H1 (cell line): ENCODE results near the gene ENTPD6. TPM values are rescaled to one million over a fixed set of nuclear protein-coding genes. Genes with fewer than 3 reads are reported as not detected.

Experiments used
- CTCF ChIA-PET: fragments of 300-600 bp; sonication (Branson Sonifier 250); formaldehyde crosslinking; loops from one replicate; lab custom pipeline; 2021; ENCODE audit not compliant: partially characterized antibody; lab: Charles Lee
- POLR2A ChIA-PET: fragments of 300-600 bp; sonication (Branson Sonifier 250); formaldehyde crosslinking; loops from one replicate; lab custom pipeline; 2021; ENCODE audit warnings: inconsistent platforms; ENCODE audit not compliant: partially characterized antibody; lab: Charles Lee
- DNase-seq, 2 experiments: peaks; one replicate each; pipeline versions ENCODE4 v3.0.0 to v3.0.0-alpha.2; 2010 to 2022; ENCODE audit warnings: low spot score in 2 of 2, low read depth in 1 of 2, mixed read lengths in 1 of 2
- FAIRE-seq: peaks from 2 replicates; lab custom pipeline; 2011; peaks lifted over from hg19 to GRCh38; lab: Jason Lieb, UNC
- H2AFZ ChIP-seq: 2 replicates; pipeline ENCODE4 v1.8.1; 2012; ENCODE audit warnings: low read length, inconsistent platforms
- H2AK5ac ChIP-seq: 2 replicates; pipeline ENCODE4 v1.6.1; 2013; ENCODE audit warnings: low read depth, low read length
- H2BK120ac ChIP-seq: replicated peaks from 2 replicates; pipeline ENCODE3; 2013; ENCODE audit warnings: low read depth, low read length, inconsistent platforms
- H2BK12ac ChIP-seq: 2 replicates; pipeline ENCODE4 v1.6.1; 2013; ENCODE audit warnings: low read depth, low read length
- H2BK15ac ChIP-seq: 2 replicates; pipeline ENCODE4 v1.6.1; 2013; ENCODE audit warnings: low read length
- H2BK20ac ChIP-seq: 2 replicates; pipeline ENCODE4 v1.6.1; 2013; ENCODE audit warnings: low read length
- H2BK5ac ChIP-seq: 2 replicates; pipeline ENCODE4 v1.6.1; 2013; ENCODE audit warnings: low read depth, low read length
- H3K14ac ChIP-seq: 2 replicates; pipeline ENCODE4 v1.6.1; 2013; ENCODE audit warnings: inconsistent platforms; ENCODE audit not compliant: insufficient read length
- H3K18ac ChIP-seq: 2 replicates; pipeline ENCODE4 v1.6.1; 2013; ENCODE audit warnings: low read length; ENCODE audit errors: extremely low read depth
- H3K23ac ChIP-seq: 2 replicates; pipeline ENCODE4 v1.6.1; 2013; ENCODE audit warnings: inconsistent platforms; ENCODE audit not compliant: insufficient read length
- H3K23me2 ChIP-seq: 2 replicates; pipeline ENCODE4 v1.6.1; 2013; ENCODE audit warnings: low read depth, low read length
- H3K27ac ChIP-seq: 2 replicates; pipeline ENCODE4 v1.6.1; 2011; ENCODE audit warnings: low read depth, low read length, inconsistent platforms
- H3K27me3 ChIP-seq, 4 experiments: replicated peaks in 1 of 4; 1 replicate in 1 of 4; 2 replicates in 3 of 4; pipeline versions ENCODE4 v1.6.1 to v1.8.1; 2011 to 2013; ENCODE audit warnings: low read length in 3 of 4, mild to moderate bottlenecking in 3 of 4, inconsistent platforms in 2 of 4, mixed read lengths in 2 of 4, moderate library complexity in 1 of 4; ENCODE audit not compliant: control insufficient read depth in 3 of 4, insufficient read depth in 3 of 4; ENCODE audit errors: extremely low read depth in 1 of 4
- H3K36me3 ChIP-seq, 4 experiments: 2 replicates each; pipeline versions ENCODE4 v1.6.1 to v1.8.1; 2011 to 2013; ENCODE audit warnings: mild to moderate bottlenecking in 4 of 4, low read length in 3 of 4, moderate library complexity in 2 of 4, control low read depth in 1 of 4, inconsistent platforms in 1 of 4; ENCODE audit not compliant: insufficient read depth in 4 of 4, control insufficient read depth in 2 of 4
- H3K4ac ChIP-seq: replicated peaks from 2 replicates; pipeline ENCODE3; 2013; ENCODE audit warnings: low read length, low read depth, mixed read lengths, inconsistent platforms; ENCODE audit not compliant: insufficient read length
- H3K4me1 ChIP-seq, 4 experiments: replicated peaks in 1 of 4; 1 replicate in 1 of 4; 2 replicates in 3 of 4; pipeline versions ENCODE4 v1.6.1 to v1.8.1; 2011 to 2013; ENCODE audit warnings: low read length in 3 of 4, inconsistent platforms in 2 of 4, mixed read lengths in 1 of 4; ENCODE audit not compliant: insufficient read depth in 4 of 4, control insufficient read depth in 3 of 4
- H3K4me2 ChIP-seq, 2 experiments: 2 replicates each; pipeline versions ENCODE4 v1.6.1 to v1.8.1; 2011 to 2013; ENCODE audit warnings: low read depth in 2 of 2, low read length in 2 of 2, control low read depth in 1 of 2, inconsistent platforms in 1 of 2, mild to moderate bottlenecking in 1 of 2; ENCODE audit not compliant: insufficient read depth in 1 of 2
- H3K4me3 ChIP-seq, 4 experiments: fragments of 200-600, 300-600 bp in 1 of 4; sonication (generic), shearing (Covaris generic), sonication (Bioruptor Twin) in 1 of 4; 2 replicates each; pipeline versions ENCODE4 v1.5.1 to v1.8.1; 2011 to 2016; ENCODE audit warnings: low read length in 4 of 4, low read depth in 3 of 4, control low read depth in 2 of 4, inconsistent platforms in 2 of 4, mild to moderate bottlenecking in 2 of 4, mixed read lengths in 1 of 4, moderate library complexity in 1 of 4; ENCODE audit not compliant: insufficient read depth in 2 of 4; ENCODE audit errors: extremely low read depth in 1 of 4
- H3K56ac ChIP-seq: replicated peaks from 2 replicates; pipeline ENCODE3; 2013; ENCODE audit warnings: low read depth, mild to moderate bottlenecking, mixed read lengths, low read length, inconsistent platforms; ENCODE audit not compliant: insufficient read length
- H3K79me1 ChIP-seq: 2 replicates; pipeline ENCODE4 v1.6.1; 2013; ENCODE audit warnings: low read depth, low read length, control low read depth
- H3K79me2 ChIP-seq, 2 experiments: 2 replicates each; pipeline versions ENCODE4 v1.6.1 to v1.8.1; 2012 to 2013; ENCODE audit warnings: low read length in 2 of 2, mild to moderate bottlenecking in 2 of 2, inconsistent platforms in 1 of 2; ENCODE audit not compliant: insufficient read depth in 2 of 2, control insufficient read depth in 1 of 2
- H3K9ac ChIP-seq, 4 experiments: replicated peaks in 1 of 4; 1 replicate in 1 of 4; 2 replicates in 3 of 4; pipeline versions ENCODE4 v1.6.1 to v1.8.1; 2011 to 2013; ENCODE audit warnings: low read depth in 3 of 4, low read length in 3 of 4, control low read depth in 2 of 4, mild to moderate bottlenecking in 2 of 4, moderate library complexity in 2 of 4, inconsistent platforms in 1 of 4; ENCODE audit errors: extremely low read depth in 1 of 4
- H3K9me3 ChIP-seq, 2 experiments: 2 replicates each; pipeline versions ENCODE4 v1.6.1 to v1.8.1; 2012 to 2013; ENCODE audit warnings: mild to moderate bottlenecking in 2 of 2, moderate library complexity in 2 of 2, control low read depth in 1 of 2, inconsistent platforms in 1 of 2, low read depth in 1 of 2, low read length in 1 of 2, mixed read lengths in 1 of 2; ENCODE audit not compliant: insufficient read depth in 2 of 2
- H4K20me1 ChIP-seq, 2 experiments: replicated peaks in 1 of 2; 2 replicates each; pipeline versions ENCODE3 to v1.8.1; 2011 to 2013; ENCODE audit warnings: inconsistent platforms in 2 of 2, low read length in 2 of 2, mild to moderate bottlenecking in 1 of 2; ENCODE audit not compliant: insufficient read depth in 2 of 2, control insufficient read depth in 1 of 2
- H4K5ac ChIP-seq: 2 replicates; pipeline ENCODE4 v1.6.1; 2013; ENCODE audit warnings: low read length, low read depth, mixed read lengths, inconsistent platforms; ENCODE audit not compliant: insufficient read length
- H4K8ac ChIP-seq: 2 replicates; pipeline ENCODE4 v1.8.0; 2013; ENCODE audit warnings: mild to moderate bottlenecking, moderate library complexity, low read length, inconsistent platforms; ENCODE audit not compliant: insufficient read depth; ENCODE audit errors: extremely low read depth
- H4K91ac ChIP-seq: replicated peaks from 2 replicates; pipeline ENCODE3; 2013; ENCODE audit warnings: low read length, mixed read lengths, inconsistent platforms; ENCODE audit not compliant: insufficient read length
- FOSL1 ChIP-seq: IDR thresholded peaks from 2 replicates; pipeline ENCODE4 v1.6.1; 2011; ENCODE audit warnings: mild to moderate bottlenecking, low read depth, low read length, moderate library complexity; ENCODE audit not compliant: insufficient read depth
- RAD21 ChIP-seq, 2 experiments: IDR thresholded peaks in 1 of 2; conservative IDR thresholded peaks in 1 of 2; 2 replicates each; pipeline ENCODE4 v1.6.1; 2011; ENCODE audit warnings: low read depth in 2 of 2, low read length in 2 of 2, improper control_type of control experiment in 1 of 2, inconsistent platforms in 1 of 2, mild to moderate bottlenecking in 1 of 2, moderate library complexity in 1 of 2
- SAP30 ChIP-seq: fragments of 300-600 bp; sonication (generic); IDR thresholded peaks from 2 replicates; pipeline ENCODE4 v1.7.1; 2012; ENCODE audit warnings: low read length, moderate library complexity, mild to moderate bottlenecking, inconsistent platforms; ENCODE audit not compliant: insufficient read depth, insufficient replicate concordance
- WGBS, 2 experiments: shearing (Covaris generic) in 1 of 2; methylation state at CpG; one replicate each; pipeline versions ENCODE4 v1.1.6 to v1.1.7; 2013 to 2015; ENCODE audit warnings: low lambda C conversion rate in 2 of 2, mixed read lengths in 2 of 2, inconsistent platforms in 1 of 2, low coverage in 1 of 2, missing lambda C conversion rate in 1 of 2; ENCODE audit not compliant: insufficient replicate concordance in 2 of 2, insufficient coverage in 1 of 2, insufficient read length in 1 of 2; ENCODE audit errors: extremely low coverage in 1 of 2, missing lambda C conversion rate in 1 of 2; 5-methylcytosine and 5-hydroxymethylcytosine counted together
- polyA plus RNA-seq, 7 experiments: library from polyadenylated mRNA; depleted of rRNA in 3 of 7; stranded (reverse) in 5 of 7; unstranded in 2 of 7; fragments of >200 nt in 5 of 7; fragments of 200-250 nt in 2 of 7; gene quantifications; 1 replicate in 5 of 7; 2 replicates in 1 of 7; 4 replicates in 1 of 7; pipeline versions ENCODE4 v1.2.1 to v1.2.3, GENCODE V29; 2011 to 2013; ENCODE audit warnings: missing spikeins in 2 of 7, mixed read lengths in 2 of 7
- total RNA-seq: library from RNA; stranded (reverse); fragmentation: NEBNext Ultra II Directional; extraction: Animal tissue kit (Norgen Biotek cat#: 25700); gene quantifications from 2 replicates; pipeline ENCODE4 v1.2.1, GENCODE V29; 2021
- TF ChIP-seq, protein P1 (sequence below): IDR thresholded peaks from 2 replicates; pipeline ENCODE4 v1.6.1; 2011; ENCODE audit warnings: low read length, improper control_type of control experiment

ENTPD6 gene
- total and polyA plus RNA-seq, 2 of the 8 experiments (the other 6 are each of a cell fraction or from before 2014, with no cell fraction given): 47.8 to 57.3 TPM

DNA sequence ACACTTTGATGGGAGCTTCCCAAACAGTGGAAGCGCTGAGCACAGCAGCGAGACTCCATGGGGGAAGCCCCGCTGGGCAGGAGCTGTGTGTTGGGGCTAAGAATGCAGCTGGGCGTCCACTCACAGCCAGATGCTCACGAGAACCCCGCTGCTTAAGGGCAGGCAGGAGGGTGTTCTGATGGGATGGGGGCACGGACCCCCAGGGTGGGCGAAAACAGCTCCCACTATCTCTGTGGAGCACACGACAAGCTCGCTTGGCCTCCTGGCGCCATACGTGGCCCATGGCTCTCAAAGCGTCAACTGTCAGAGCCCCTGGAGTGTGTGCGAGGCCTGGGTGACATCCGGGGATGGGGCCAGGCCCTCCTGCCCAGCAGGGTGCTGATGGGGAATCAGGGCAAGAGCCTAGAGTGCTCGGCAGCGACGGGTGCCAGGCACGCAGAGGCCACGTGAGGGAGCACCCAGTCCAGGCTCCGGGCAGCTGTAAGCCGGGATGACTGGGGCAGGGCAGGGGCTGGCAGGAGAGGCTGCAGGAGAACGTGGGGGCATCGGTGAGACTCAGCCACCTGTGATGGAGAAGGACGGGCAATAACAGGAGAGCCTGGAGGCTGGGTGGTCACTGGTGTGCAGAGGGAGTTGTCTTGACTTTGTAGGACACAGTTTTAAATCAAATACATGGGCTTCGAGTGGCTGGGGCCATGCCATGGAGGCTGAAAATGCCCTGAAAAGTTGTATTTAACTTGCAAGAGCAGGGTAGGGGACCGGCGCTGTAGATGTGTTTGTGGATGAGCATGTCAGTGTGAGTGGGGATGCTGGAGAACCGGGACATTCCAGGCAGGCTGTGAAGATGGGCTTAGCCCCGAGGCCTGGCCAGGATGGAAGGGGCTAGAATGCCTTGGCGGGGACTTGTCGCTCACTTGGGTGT, 79.6 kb downstream of the ENTPD6 start:
- no peak for TF ChIP-seq SAP30
- TF ChIP-seq, protein P1, sequence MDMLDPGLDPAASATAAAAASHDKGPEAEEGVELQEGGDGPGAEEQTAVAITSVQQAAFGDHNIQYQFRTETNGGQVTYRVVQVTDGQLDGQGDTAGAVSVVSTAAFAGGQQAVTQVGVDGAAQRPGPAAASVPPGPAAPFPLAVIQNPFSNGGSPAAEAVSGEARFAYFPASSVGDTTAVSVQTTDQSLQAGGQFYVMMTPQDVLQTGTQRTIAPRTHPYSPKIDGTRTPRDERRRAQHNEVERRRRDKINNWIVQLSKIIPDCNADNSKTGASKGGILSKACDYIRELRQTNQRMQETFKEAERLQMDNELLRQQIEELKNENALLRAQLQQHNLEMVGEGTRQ: no peak
- no peak for TF ChIP-seq FOSL1
- peak in 1 of 2 experiments; percentile 16; a peak in 1 of 4 replicates for TF ChIP-seq RAD21 (IDR thresholded peaks at IDR 0.05 in 1 of 2, conservative IDR thresholded peaks at IDR 0.05 in 1 of 2; ENCODE audit: low read depth in 2 of 2, low read length in 2 of 2)
- TF ChIP-seq, all 59 proteins: peak for 1
- no peak overlapping the region for H2BK15ac ChIP-seq
- no peaks in the 10 kb centered on the region for H3K27me3 ChIP-seq
- no peaks in the 10 kb centered on the region for H3K23me2 ChIP-seq
- WGBS, 2 experiments: 91% methylated on average over 32 of the region's 32 CpGs; no CpG with 5 or more reads in 1 of the 2 experiments
- no peak overlapping the region for H3K27ac ChIP-seq
- H3K23ac ChIP-seq: no peak overlapping the region
- no peak overlapping the region for H2BK5ac ChIP-seq
- DNase-seq: peak in 1 of 2 experiments; percentile 43
- no peaks in the 10 kb centered on the region for H3K79me2 ChIP-seq
- H2BK20ac ChIP-seq: no peak overlapping the region
- peaks cover 7 to 31% (median 19%) of the 10 kb centered on the region in 4 experiments; a peak in 7 of 8 replicates for H3K36me3 ChIP-seq
- no peak overlapping the region for H2AK5ac ChIP-seq
- H4K91ac ChIP-seq: no peak overlapping the region
- ChIA-PET POLR2A (no interaction called here), CTCF (interaction anchor here (0.6 to 2.0 kb wide), 5 partner anchors 9 to 124 kb away, joined by 3 to 5 read pairs (median 3); no protein-coding TSS in a partner anchor)
- no peaks in the 10 kb centered on the region for H3K9me3 ChIP-seq
- H3K79me1 ChIP-seq: no peaks in the 10 kb centered on the region; the same call in 1 of the 2 replicates
- no peak overlapping the region for H3K18ac ChIP-seq
- FAIRE-seq: no peak
- peaks cover 4% of the 10 kb centered on the region in 2 experiments for H4K20me1 ChIP-seq
- H3K4ac ChIP-seq: no peak overlapping the region
- H3K56ac ChIP-seq: no peak overlapping the region
- no peak overlapping the region for H2BK120ac ChIP-seq
- H3K9ac ChIP-seq: no peak overlapping the region
- no peak overlapping the region for H3K14ac ChIP-seq
- H3K4me1 ChIP-seq: no peaks in the 10 kb centered on the region
- H3K4me2 ChIP-seq: no peak overlapping the region
- H4K8ac ChIP-seq: peak overlapping the region; percentile 68; the same call in 1 of the 2 replicates
- no peak overlapping the region for H3K4me3 ChIP-seq
- H4K5ac ChIP-seq: no peak overlapping the region
- no peak overlapping the region for H2AFZ ChIP-seq
- no peak overlapping the region for H2BK12ac ChIP-seq
